T-helper 17 cell (primary cell): ENCODE results near the gene OSBPL3. TPM values are rescaled to one million over a fixed set of nuclear protein-coding genes. Genes with fewer than 3 reads are reported as not detected.

Experiments
- ATAC-seq: fragments of 150-1000 bp; cut with Tn5 transposase; 2 replicates; pipeline ENCODE4 v1.10.0; 2021; ENCODE audit warnings: mild to moderate bottlenecking, moderate library complexity
- DNase-seq, 3 donors: peaks; one replicate each; pipeline versions ENCODE4 v3.0.0 to v3.0.0-alpha.2; 2020 to 2021
- H3K9me3 ChIP-seq: one replicate; pipeline ENCODE4 v1.7.0; 2013; ENCODE audit warnings: low read length, mild to moderate bottlenecking; ENCODE audit not compliant: control insufficient read depth, poor library complexity, severe bottlenecking
- H3K27ac Mint-ChIP-seq: one replicate; pipeline ENCODE4 v1.8.0; 2022; ENCODE audit warnings: mild to moderate bottlenecking, moderate library complexity, mixed read lengths
- H3K27me3 Mint-ChIP-seq: one replicate; pipeline ENCODE4 v1.8.0; 2022; ENCODE audit warnings: mixed read lengths
- H3K36me3 Mint-ChIP-seq: one replicate; pipeline ENCODE4 v1.8.0; 2022; ENCODE audit warnings: low read depth, mixed read lengths
- H3K4me1 Mint-ChIP-seq: one replicate; pipeline ENCODE4 v1.8.0; 2022; ENCODE audit warnings: mild to moderate bottlenecking, mixed read lengths
- H3K4me3 Mint-ChIP-seq: one replicate; pipeline ENCODE4 v1.8.0; 2022; ENCODE audit warnings: mild to moderate bottlenecking, moderate library complexity, mixed read lengths
- total RNA-seq, 4 donors: library from RNA in 2 of 4; stranded (reverse) in 2 of 4; gene quantifications; one replicate each; pipeline ENCODE4 v1.2.3 and lab custom pipeline; 2022 to 2026

Gene OSBPL3
- total RNA-seq, 2 donors from 2014 or later = 54.8 to 54.9 TPM

DNA sequence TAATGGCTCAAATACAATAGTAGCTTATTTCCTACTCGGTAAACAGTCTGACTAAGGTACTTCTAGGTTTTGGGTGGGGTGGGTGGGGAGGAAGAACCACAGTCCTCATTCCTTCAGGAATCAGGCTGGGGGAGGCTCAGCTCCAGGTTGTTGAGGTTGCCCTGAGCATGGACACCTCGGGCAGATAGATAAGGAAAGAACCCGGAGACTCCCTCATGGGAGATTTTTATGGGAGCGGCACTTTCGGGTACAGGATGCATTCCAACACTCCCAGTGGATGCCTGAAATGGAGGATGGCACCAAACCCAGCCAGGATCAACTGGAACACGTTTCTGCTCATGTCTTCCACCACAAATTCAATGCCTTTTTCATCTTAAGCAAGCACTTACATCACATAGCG, 217.2 kb downstream of the OSBPL3 start:
- peaks cover 2% of the 10 kb centered on the region for H3K36me3 Mint-ChIP-seq
- H3K4me3 Mint-ChIP-seq = no peak overlapping the region
- H3K27ac Mint-ChIP-seq = no peak overlapping the region
- H3K4me1 Mint-ChIP-seq = no peaks in the 10 kb centered on the region
- DNase-seq (no peak), ATAC-seq (no peak)
- peaks cover 71% of the 10 kb centered on the region for H3K27me3 Mint-ChIP-seq
- H3K9me3 ChIP-seq = no peaks in the 10 kb centered on the region

DNA sequence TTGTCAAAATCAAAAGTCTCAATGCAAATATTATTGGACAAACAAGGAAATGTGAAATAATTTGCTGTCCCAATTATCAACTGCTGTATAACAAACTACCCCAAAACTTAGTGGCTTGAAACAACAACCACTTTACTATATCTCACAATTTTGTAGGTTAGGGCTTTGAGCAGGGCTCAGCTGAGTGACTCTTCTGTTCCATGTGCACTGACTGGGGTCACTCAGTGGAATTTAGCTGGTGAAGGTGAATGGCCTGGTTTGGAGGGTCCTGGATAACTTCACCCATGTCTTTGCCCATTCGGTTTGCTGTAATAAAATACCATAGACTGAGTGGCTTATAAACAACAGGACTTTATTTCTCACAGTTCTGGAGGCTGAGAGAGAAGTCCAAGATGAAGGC, 219.0 kb downstream of the OSBPL3 start:
- H3K4me1 Mint-ChIP-seq = peaks cover 7% of the 10 kb centered on the region
- no peak for ATAC-seq

DNA sequence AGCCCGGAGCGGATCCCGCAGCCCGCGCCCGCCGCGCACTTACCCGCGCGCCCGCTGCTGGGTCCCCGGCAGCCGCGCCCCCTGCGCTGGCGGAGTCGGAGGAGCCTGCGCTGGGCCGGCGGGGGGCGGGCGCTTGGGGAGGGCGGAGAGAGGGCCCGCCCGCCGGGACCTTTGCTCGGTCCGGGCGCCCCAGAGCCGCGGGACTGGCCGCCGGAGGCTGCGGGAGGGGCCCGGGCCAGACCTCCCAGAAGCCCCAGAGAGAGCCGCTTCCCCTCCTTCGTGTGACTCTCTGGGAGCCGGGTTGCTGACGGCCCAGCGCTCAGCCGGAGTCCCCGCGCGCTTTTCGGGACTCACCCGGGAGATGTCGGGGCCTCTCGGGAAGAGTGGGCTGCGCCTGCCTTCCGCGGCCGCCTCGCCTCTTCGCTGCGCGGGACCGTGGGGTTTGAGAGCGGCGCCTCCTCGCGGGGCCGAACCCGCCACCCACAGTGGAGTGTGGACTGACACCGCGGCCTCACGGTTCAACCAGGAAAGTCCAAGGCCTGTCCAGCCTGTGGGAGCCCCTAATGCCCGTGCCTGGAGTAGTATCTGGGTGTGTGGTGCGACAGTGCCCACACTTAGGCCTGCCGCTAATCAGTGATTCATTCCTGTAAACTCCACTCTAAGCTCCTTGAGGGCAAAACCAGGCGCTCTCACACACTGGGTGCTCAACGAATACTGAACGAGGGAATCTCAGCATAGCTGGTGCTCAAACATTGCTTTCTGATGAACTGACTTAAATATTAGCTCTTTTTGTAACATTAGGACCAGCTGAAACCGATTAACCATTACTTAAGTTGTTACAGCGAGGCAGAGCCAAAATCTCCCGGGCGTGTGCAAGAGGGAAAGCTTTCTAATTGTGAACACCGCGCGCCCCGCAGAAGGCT, 222.4 kb downstream of the OSBPL3 start, which contains the start of gene GSDME:
Gene GSDME, minus strand, starts transcription at position 112 of the 923 bp plus-strand sequence. CDS start 7,690 bp downstream, outside the sequence.
- Mint-ChIP-seq H3K4me1 (peaks cover 19% of the 10 kb centered on the region), H3K27ac (peak within 1 kb of the TSS; percentile 60), H3K36me3 (peaks cover 2% of the 10 kb centered on the region), H3K27me3 (peaks cover 74% of the 10 kb centered on the region), H3K4me3 (peak within 1 kb of the TSS; percentile 94)
- no peaks in the 10 kb centered on the region for H3K9me3 ChIP-seq
- ATAC-seq = peak; percentile 77
- DNase-seq = no peak

More for the DNA sequence above, 219.0 kb downstream of the OSBPL3 start:
- Mint-ChIP-seq H3K27ac (no peak overlapping the region), H3K4me3 (no peak overlapping the region), H3K27me3 (peaks cover 78% of the 10 kb centered on the region), H3K36me3 (peaks cover 2% of the 10 kb centered on the region)
- H3K9me3 ChIP-seq = no peaks in the 10 kb centered on the region
- no peak for DNase-seq

DNA sequence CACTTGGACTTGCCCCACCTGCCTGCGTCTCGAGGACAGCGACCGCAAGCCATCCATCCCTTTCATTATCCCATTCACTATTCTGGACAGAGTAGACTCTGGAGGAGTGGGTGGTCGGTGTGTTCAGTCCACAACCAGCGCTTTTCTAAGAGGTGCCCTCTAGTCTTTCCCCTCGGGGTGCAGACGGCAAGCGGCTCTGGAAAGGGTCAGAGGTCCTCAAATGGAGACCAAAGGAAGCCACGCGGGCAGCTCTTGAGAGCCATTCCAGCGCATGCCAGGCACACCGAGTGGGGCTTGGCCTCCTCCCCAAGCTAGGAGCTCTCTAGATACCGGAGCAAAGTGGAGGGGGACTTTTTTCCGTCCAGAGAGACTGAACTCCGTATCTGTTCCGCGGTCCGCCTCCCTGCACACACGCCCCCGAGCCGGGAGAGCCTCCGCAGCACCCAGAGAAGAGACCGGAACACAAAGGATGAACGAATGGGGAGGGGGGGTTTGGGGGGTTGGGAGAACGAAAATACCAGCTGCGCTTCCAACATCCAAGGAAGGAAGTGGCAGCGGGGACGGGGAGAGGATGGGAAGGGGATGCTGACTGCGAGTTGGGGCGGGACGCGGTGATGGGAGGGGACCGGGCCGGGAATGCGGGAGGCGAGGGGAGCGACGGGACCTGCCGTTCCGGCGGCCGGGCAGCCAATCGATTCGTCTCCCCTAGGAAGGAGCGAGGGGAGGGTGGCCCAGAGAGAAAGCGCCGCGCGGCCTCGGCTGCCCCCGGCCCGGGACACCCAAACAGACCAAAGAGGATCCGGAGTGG, 223.2 kb downstream of the OSBPL3 start:
- peak overlapping the region; percentile 94 for H3K4me3 Mint-ChIP-seq
- peaks cover 19% of the 10 kb centered on the region for H3K4me1 Mint-ChIP-seq
- ATAC-seq = peak; percentile 52
- peaks cover 4% of the 10 kb centered on the region for H3K36me3 Mint-ChIP-seq
- peak in 1 of 3 donors; percentile 9 for DNase-seq
- no peaks in the 10 kb centered on the region for H3K9me3 ChIP-seq
- H3K27me3 Mint-ChIP-seq = peaks cover 73% of the 10 kb centered on the region
- H3K27ac Mint-ChIP-seq = peak overlapping the region; percentile 60

DNA sequence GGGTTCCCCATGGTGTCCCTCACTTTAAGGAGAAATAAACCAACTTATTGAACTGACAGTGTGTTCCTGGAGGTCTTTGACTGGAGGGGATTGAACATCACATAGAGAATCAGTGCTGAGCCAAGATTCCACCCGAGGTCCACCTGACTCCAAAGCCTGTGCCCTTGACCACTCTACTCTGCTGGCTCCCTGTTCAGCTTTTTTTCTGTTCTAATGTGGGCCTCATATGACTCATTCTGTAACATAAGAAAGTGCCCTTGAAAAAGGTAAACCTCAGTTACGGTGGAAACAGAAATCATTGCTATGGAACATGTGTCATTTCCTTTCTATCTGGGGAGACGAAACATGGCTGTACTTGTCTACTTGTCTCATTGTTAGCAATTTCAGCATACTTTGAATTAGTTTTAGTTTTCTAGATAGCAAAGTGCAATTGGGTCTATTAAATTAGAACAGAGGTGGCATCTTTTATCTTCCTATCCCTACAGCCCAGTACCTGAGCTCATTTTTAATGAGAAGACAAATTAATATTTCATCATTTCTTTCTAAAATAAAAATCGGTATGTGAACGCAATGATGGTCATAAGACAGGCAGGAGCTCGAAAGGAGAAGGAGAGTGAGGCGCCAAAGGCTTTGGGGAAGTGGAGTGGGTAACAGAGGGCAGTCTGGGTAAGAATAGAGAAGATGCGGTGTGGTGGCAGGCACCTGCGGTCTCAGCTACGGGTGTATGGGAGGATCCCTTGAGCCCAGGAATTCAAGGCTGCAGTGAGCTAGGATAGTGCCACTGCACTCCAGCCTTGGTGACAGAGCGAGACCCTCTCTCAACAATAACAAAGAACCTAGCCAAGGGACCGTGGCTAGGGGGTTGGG, 224.2 kb downstream of the OSBPL3 start:
- Mint-ChIP-seq H3K27me3 (peaks cover 67% of the 10 kb centered on the region), H3K36me3 (peaks cover 4% of the 10 kb centered on the region), H3K27ac (peak overlapping the region; percentile 60), H3K4me1 (peaks cover 19% of the 10 kb centered on the region), H3K4me3 (peak overlapping the region; percentile 94)
- no peaks in the 10 kb centered on the region for H3K9me3 ChIP-seq
- ATAC-seq (peak; percentile 19), DNase-seq (no peak)

DNA sequence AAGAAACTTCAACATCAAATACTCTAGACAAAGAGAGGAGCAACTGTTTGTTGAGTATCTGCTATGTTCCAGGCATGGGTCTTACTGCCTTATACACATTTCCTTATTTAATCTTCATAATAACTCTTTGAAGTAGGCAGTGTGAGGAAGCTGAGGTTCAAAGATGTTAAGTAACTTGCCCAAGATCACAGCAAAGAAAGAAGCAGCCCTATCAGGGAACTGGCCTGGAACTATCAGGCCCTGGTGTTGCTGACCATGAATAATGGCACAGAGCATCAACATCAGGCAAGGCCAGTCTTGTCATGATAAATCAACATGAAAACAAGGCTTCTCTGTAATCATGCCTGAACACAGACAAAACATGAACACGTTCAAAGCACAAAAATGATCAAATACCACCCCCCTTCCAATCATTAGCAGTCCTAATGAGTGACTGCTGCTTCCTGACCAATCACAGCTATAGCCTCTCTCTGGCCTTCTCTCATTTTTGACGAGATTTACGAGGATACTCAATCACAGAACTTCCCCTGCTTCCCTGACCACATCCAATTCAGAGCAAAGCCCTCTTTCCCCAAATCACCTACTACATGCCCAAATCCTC, 225.0 kb downstream of the OSBPL3 start:
- no peak overlapping the region for H3K4me3 Mint-ChIP-seq
- H3K27me3 Mint-ChIP-seq = peaks cover 66% of the 10 kb centered on the region
- ATAC-seq = no peak
- H3K4me1 Mint-ChIP-seq = peaks cover 19% of the 10 kb centered on the region
- H3K9me3 ChIP-seq = no peaks in the 10 kb centered on the region
- peaks cover 4% of the 10 kb centered on the region for H3K36me3 Mint-ChIP-seq
- H3K27ac Mint-ChIP-seq = peak overlapping the region; percentile 60
- DNase-seq = no peak

DNA sequence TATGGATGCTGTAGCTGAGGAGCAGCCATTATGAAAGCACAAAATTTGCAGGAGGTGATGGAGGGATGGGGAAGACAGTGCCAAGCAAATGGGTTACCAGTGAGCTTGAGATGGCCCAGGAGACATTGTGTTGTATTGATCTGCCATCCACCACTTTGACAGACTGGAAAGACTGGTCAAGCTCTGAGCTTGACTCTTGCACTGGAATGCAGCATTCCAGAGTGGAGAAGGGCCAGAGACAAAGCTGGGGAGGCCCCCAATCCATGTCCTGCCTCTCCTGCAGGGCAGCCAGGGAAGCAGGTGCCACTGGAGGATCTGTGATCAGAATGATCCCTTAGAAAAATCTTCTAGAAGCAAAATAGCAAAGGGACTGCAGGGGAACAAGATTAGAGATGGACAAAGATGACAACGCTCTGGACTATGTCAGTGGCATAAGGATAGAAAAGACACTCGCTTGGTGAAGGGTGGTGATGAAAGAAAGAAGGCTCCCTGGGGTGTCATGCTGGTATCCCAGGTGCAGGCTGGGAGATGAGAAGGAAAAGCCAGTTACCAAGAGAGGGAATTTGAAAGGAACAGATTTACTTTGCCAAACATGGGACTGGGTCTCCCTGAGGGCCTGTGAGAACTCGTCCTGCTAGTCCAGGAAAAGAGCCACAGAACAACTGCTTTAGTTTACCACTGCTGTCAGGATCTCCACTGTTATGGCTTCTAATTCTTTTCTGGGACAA, 227.7 kb downstream of the OSBPL3 start:
- ATAC-seq = no peak
- H3K9me3 ChIP-seq = no peaks in the 10 kb centered on the region
- H3K36me3 Mint-ChIP-seq = peaks cover 4% of the 10 kb centered on the region
- no peak for DNase-seq
- H3K27me3 Mint-ChIP-seq = peaks cover 52% of the 10 kb centered on the region
- H3K4me1 Mint-ChIP-seq = peaks cover 19% of the 10 kb centered on the region
- no peak overlapping the region for H3K4me3 Mint-ChIP-seq
- no peak overlapping the region for H3K27ac Mint-ChIP-seq

DNA sequence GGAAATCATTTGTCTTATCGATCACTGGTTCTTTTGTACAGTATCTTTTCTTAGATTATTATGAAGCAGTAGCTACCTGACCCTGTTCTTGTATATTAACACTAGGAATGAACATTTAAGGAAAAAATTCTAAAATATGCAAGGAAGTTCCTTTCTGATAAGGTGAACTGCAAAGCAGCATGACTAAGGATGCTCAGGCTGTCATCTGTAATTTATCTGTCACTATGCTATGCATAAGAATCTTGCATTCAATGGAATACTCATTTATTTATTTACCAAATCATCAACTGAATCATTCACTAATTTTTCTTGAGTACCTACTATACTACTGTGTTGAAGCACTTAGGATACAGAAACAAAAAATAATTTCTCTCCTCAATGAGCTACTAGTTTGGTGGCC, 228.5 kb downstream of the OSBPL3 start:
- Mint-ChIP-seq H3K27ac (no peak overlapping the region), H3K27me3 (peaks cover 54% of the 10 kb centered on the region), H3K4me1 (peaks cover 15% of the 10 kb centered on the region), H3K36me3 (peaks cover 2% of the 10 kb centered on the region), H3K4me3 (no peak overlapping the region)
- no peaks in the 10 kb centered on the region for H3K9me3 ChIP-seq
- DNase-seq = no peak
- ATAC-seq = no peak

DNA sequence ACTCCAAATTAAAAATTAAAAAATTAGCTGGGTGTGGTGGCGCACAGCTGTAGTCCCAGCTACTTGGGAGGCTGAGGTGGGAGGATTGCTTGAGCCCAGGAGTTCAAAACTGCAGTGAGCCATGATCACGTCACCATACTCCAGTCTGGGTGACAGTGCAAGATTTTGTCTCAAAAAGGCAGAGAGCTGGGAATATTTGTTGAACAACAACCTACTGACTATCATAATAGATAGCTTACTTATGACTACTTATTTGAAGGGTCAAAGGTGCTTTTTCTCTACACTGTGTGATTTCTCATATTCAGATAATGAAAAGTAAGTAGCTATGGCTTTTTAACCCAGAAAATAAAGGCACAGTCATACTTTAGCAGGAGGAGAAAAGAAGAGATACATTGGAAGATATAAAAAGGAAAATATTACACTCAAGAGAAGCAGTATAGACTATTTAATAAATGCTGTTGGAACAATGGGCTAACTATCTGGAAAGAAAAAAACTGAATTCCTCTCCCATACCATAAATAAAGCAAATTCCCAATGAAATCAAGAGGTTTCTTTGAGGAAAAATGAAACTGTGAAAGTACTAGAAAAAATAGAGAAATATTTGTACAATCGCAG, 229.4 kb downstream of the OSBPL3 start:
- H3K4me1 Mint-ChIP-seq = peaks cover 7% of the 10 kb centered on the region
- H3K36me3 Mint-ChIP-seq = peaks cover 2% of the 10 kb centered on the region
- ATAC-seq (no peak), DNase-seq (no peak)
- H3K4me3 Mint-ChIP-seq = no peak overlapping the region
- H3K27me3 Mint-ChIP-seq = peaks cover 54% of the 10 kb centered on the region
- no peaks in the 10 kb centered on the region for H3K9me3 ChIP-seq
- no peak overlapping the region for H3K27ac Mint-ChIP-seq

DNA sequence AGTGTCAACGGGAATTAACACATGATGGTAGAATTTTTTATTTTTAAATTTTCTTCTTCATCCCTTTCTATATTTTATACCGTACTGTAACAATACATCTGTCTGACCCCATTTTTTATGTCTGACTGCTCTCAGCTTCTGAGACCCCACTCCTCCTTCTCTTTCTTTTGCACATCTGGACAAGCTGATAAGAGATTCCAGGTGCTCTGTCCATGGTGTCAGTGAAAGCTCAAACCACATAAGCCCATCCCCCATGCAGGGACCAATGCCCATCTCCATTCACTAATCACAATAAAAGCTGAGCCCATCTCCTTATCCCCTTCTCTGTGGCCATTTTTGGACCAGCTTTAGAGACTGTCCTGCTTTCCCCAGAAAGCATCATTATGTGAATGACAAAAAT, 231.5 kb downstream of the OSBPL3 start:
- peaks cover 59% of the 10 kb centered on the region for H3K27me3 Mint-ChIP-seq
- no peak overlapping the region for H3K27ac Mint-ChIP-seq
- H3K9me3 ChIP-seq = no peaks in the 10 kb centered on the region
- no peaks in the 10 kb centered on the region for H3K4me1 Mint-ChIP-seq
- H3K36me3 Mint-ChIP-seq = peaks cover 4% of the 10 kb centered on the region
- DNase-seq = no peak
- ATAC-seq = no peak
- H3K4me3 Mint-ChIP-seq = no peak overlapping the region
